Tibial nerve (tissue), 4 donors: ENCODE measurements around the gene AFAP1. TPM values are rescaled to one million over a fixed set of nuclear protein-coding genes. Genes with fewer than 3 reads are reported as not detected.

Experiments
- DNase-seq, 2 donors: peaks; one replicate each; pipeline ENCODE4 v3.0.0-alpha.2; 2019; ENCODE audit warnings: low spot score in 2 of 2
- H3K27ac ChIP-seq, 4 donors: fragments of 200-600 bp; sonication (generic) in 3 of 4; one replicate each; pipeline ENCODE4 v1.5.1; 2017 to 2019; ENCODE audit warnings: mild to moderate bottlenecking in 1 of 4
- H3K27me3 ChIP-seq, 2 donors: fragments of 200-600 bp; sonication (generic) in 1 of 2; one replicate each; pipeline versions ENCODE4 v1.5.1 to v1.6.0; 2017 to 2019
- H3K36me3 ChIP-seq, 3 donors: fragments of 200-600 bp; sonication (generic); one replicate each; pipeline ENCODE4 v1.5.1; 2018 to 2019
- H3K4me1 ChIP-seq, 4 donors: fragments of 200-600 bp; sonication (generic) in 3 of 4; one replicate each; pipeline ENCODE4 v1.5.1; 2017 to 2019
- H3K4me3 ChIP-seq, 4 donors: fragments of 200-600 bp; sonication (generic) in 3 of 4; one replicate each; pipeline ENCODE4 v1.5.1; 2017 to 2019; ENCODE audit warnings: mild to moderate bottlenecking in 1 of 4, moderate library complexity in 1 of 4
- H3K9me3 ChIP-seq, 4 donors: fragments of 200-600 bp; sonication (generic) in 3 of 4; one replicate each; pipeline ENCODE4 v1.5.1; 2017 to 2019
- EP300 ChIP-seq, 2 donors: sonication (generic); formaldehyde crosslinking; IDR thresholded peaks; one replicate each; pipeline ENCODE4 v1.6.1; 2017; ENCODE audit warnings: antibody characterized with exemption in 2 of 2, mild to moderate bottlenecking in 1 of 2
- POLR2A ChIP-seq, 2 donors: fragments of 450-650 bp; IDR thresholded peaks; one replicate each; pipeline ENCODE4 v1.6.1; 2017; ENCODE audit warnings: antibody characterized with exemption in 2 of 2, mild to moderate bottlenecking in 2 of 2, moderate library complexity in 2 of 2
- WGBS, 2 donors: methylation state at CpG; one replicate each; pipeline ENCODE4 v1.1.5; 2018; 5-methylcytosine and 5-hydroxymethylcytosine counted together
- total RNA-seq, 4 donors: library from RNA; depleted of rRNA; stranded (reverse); fragments of >200 nt; gene quantifications; one replicate each; pipeline ENCODE4 v1.1.0, GENCODE V29; 2016
- TF ChIP-seq, protein P1 (sequence below), 5 experiments: fragments of 200-600 bp in 3 of 5; fragments of 450-650 bp in 2 of 5; sonication (generic) in 3 of 5; IDR thresholded peaks; one replicate each; pipeline ENCODE4 v1.5.1; 2016 to 2019; ENCODE audit warnings: antibody characterized with exemption in 5 of 5, mild to moderate bottlenecking in 3 of 5, moderate library complexity in 2 of 5

Gene AFAP1
- total RNA-seq, 4 donors from 2014 or later, result 23.2 to 34.9 (median 32.1) TPM

DNA sequence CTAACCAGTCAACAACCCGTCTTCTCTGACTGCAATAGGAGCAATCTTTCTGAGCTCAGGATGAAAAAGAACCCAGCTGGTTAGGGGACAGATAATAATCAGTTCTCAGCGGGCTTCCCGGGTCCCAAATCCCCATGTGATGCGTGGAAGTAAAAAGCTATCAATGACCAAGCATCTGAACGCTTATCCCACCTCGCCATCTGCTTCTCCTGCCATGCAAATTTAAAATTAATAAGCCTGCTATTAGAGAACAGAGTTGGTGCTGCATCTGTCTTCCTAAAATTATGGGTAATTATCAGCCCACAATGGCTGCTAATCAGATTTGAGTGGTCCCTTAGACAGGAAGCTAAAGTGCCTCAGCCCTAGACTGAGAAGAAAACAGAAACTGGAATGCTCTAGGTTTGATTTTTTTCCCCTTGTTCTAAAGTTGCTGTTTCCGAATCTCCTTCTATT is 37.5 kb downstream of the AFAP1 start:
- no peak for DNase-seq
- WGBS, 2 donors, result 76 to 79% methylated on average over 7 of the region's 7 CpGs

DNA sequence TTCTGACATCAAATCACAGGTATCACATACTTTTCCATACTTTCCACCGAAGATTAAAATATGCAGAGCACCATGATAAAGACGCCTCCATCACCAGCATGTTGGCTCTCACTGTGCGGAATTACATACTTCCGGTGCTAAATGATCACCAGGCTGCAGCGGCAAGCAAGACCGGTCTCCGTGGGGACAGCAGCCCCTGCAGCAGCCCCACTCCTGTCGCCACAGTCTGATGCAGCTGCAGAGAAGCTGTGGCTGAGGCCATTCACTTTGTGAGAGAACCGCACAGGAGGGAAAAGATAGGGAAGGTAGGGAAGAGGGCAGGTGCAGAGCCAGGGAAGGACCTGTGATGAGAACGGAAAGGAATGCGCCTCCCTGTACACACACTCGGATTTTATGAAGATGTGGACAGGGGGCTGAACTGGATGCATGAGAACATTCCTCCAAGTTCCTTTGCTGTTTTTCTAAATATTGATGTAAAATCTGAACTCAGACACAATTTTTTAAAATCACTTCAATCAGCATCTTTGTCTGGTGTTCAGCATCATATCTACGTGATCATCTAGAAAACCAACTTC is 38.3 kb downstream of the AFAP1 start:
- no peak overlapping the region for H3K27ac ChIP-seq
- no peak overlapping the region for H3K4me3 ChIP-seq
- no peak for DNase-seq
- TF ChIP-seq EP300 (IDR thresholded peaks at IDR 0.05) (no peak), POLR2A (IDR thresholded peaks at IDR 0.05) (no peak)
- TF ChIP-seq, protein P1, sequence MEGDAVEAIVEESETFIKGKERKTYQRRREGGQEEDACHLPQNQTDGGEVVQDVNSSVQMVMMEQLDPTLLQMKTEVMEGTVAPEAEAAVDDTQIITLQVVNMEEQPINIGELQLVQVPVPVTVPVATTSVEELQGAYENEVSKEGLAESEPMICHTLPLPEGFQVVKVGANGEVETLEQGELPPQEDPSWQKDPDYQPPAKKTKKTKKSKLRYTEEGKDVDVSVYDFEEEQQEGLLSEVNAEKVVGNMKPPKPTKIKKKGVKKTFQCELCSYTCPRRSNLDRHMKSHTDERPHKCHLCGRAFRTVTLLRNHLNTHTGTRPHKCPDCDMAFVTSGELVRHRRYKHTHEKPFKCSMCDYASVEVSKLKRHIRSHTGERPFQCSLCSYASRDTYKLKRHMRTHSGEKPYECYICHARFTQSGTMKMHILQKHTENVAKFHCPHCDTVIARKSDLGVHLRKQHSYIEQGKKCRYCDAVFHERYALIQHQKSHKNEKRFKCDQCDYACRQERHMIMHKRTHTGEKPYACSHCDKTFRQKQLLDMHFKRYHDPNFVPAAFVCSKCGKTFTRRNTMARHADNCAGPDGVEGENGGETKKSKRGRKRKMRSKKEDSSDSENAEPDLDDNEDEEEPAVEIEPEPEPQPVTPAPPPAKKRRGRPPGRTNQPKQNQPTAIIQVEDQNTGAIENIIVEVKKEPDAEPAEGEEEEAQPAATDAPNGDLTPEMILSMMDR (IDR thresholded peaks at IDR 0.05), result no peak
- peaks cover 0 to 73% (median 18%) of the 10 kb centered on the region in 4 donors for H3K4me1 ChIP-seq
- H3K27me3 ChIP-seq, result no peaks in the 10 kb centered on the region
- no peaks in the 10 kb centered on the region for H3K9me3 ChIP-seq
- 68 to 75% methylated on average over 13 of the region's 13 CpGs for WGBS, 2 donors
- no peaks in the 10 kb centered on the region for H3K36me3 ChIP-seq

More for the DNA sequence above, 37.5 kb downstream of the AFAP1 start:
- Histone ChIP-seq H3K36me3 (no peaks in the 10 kb centered on the region), H3K4me3 (no peak overlapping the region), H3K9me3 (no peaks in the 10 kb centered on the region), H3K4me1 (peaks cover 0 to 80% (median 24%) of the 10 kb centered on the region in 4 donors), H3K27me3 (no peaks in the 10 kb centered on the region), H3K27ac (peak overlapping the region in 2 of 4 donors; percentile 61 to 73)
- TF ChIP-seq EP300 (IDR thresholded peaks at IDR 0.05) (no peak), POLR2A (IDR thresholded peaks at IDR 0.05) (no peak)
- TF ChIP-seq, protein P1 (IDR thresholded peaks at IDR 0.05), result no peak

DNA sequence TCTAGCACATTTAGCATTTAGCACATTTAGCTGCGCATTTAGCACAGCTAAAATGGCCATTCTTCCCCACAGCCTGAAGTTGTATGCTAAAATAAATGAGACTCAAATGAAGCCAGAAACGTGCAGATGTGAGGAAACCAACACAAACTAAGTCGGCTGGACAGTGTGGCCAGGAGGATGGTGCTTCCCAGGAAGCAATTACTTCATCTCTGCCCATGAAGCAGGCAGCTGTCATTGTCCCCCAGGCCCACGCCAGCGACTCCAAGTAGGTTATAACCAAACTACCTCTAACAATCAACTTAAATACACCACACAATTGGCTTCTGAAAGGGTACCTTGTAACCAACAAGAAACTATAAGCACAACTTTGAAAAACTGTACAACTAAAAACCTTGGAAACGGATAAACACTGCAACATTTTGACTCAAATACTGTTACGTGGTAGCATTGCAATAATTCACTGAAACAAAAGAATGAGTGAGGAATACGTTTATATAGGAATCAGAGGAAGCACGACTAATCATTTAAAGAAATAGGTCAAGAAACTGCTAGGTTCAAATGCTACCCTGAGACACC is 39.2 kb downstream of the AFAP1 start:
- peaks cover 0 to 63% (median 12%) of the 10 kb centered on the region in 4 donors for H3K4me1 ChIP-seq
- H3K9me3 ChIP-seq, result no peaks in the 10 kb centered on the region
- H3K4me3 ChIP-seq, result no peak overlapping the region
- TF ChIP-seq, protein P1 (IDR thresholded peaks at IDR 0.05), result no peak
- no peak for TF ChIP-seq POLR2A (IDR thresholded peaks at IDR 0.05)
- no peak for TF ChIP-seq EP300 (IDR thresholded peaks at IDR 0.05)
- no peaks in the 10 kb centered on the region for H3K36me3 ChIP-seq
- H3K27ac ChIP-seq, result no peak overlapping the region
- DNase-seq, result no peak
- H3K27me3 ChIP-seq, result no peaks in the 10 kb centered on the region
- WGBS, 2 donors, result 57 to 64% methylated on average over 8 to 9 of the region's 9 CpGs

DNA sequence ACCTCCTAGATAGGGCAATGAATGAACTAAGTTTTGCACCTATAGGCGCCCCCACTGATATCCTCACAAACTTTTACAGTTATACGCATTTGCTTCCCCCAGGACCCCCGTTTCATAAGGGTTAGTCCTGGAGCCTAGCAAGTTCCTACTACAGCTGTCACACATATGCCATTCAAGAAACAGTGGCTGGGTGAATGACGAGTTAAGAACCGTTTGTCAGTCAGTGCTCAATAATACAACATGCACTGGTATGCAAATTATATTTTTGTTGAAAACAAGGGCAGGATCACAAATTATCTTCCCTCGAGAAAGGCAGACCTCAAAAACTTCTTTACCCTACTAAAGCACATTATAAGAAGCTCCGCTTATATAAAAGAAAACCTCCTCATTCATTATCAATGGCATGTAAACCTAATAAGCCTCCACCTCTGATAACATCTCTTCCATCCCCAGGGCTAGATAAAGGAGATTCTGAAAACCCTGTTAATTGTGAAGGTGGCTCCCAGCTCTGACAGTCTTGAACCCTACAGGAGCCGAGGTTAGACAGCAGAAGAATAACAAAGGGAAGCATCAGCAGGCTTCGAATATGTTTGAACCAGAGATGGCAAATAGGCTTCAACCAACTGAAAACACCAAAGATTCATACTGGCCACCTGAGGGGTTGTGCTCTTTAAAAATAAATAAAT is 40.3 kb downstream of the AFAP1 start:
- no peaks in the 10 kb centered on the region for H3K9me3 ChIP-seq
- no peak overlapping the region for H3K4me3 ChIP-seq
- no peak for DNase-seq
- peaks cover 0 to 52% (median 8%) of the 10 kb centered on the region in 4 donors for H3K4me1 ChIP-seq
- TF ChIP-seq EP300 (IDR thresholded peaks at IDR 0.05), result no peak
- TF ChIP-seq, protein P1 (IDR thresholded peaks at IDR 0.05), result no peak
- TF ChIP-seq POLR2A (IDR thresholded peaks at IDR 0.05), result no peak
- H3K36me3 ChIP-seq, result peaks cover 0 to 4% (median 0%) of the 10 kb centered on the region in 3 donors
- 73 to 75% methylated on average over 9 of the region's 9 CpGs for WGBS, 2 donors
- no peaks in the 10 kb centered on the region for H3K27me3 ChIP-seq
- H3K27ac ChIP-seq, result no peak overlapping the region

DNA sequence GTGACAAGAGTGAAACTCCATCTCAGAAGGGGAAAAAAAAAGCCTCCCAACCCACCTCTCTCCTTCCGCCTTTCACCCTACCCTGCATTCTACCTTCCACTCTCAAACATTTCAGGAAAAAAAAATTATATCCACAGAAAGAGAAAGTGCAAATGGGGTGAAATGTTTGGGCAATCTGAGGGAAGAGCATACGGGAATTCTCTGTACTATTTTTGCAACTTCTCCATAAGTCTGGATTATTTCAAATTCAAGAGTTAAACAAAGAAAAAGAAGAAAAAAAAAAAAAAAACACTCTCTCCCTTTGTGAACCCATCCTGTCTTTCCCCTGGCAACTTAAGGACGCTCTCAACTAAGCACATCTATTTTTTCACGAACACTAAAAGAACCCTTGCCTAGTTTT is 41.3 kb downstream of the AFAP1 start:
- Histone ChIP-seq H3K4me3 (no peak overlapping the region), H3K27ac (no peak overlapping the region), H3K4me1 (peaks cover 0 to 43% (median 2%) of the 10 kb centered on the region in 4 donors), H3K9me3 (no peaks in the 10 kb centered on the region), H3K27me3 (no peaks in the 10 kb centered on the region), H3K36me3 (peaks cover 0 to 4% (median 0%) of the 10 kb centered on the region in 3 donors)
- 75 to 84% methylated on average over 4 of the region's 4 CpGs for WGBS, 2 donors
- no peak for DNase-seq
- TF ChIP-seq, protein P1 (IDR thresholded peaks at IDR 0.05), result no peak
- TF ChIP-seq POLR2A (IDR thresholded peaks at IDR 0.05) (no peak), EP300 (IDR thresholded peaks at IDR 0.05) (no peak)
